Upper lobe of right lung (tissue), 1 donor: ENCODE data around the gene IGF2R. TPM values are rescaled to one million over a fixed set of nuclear protein-coding genes. Genes with fewer than 3 reads are reported as not detected.
A peak's percentile ranks its signal among the peaks of the same experiment; 100 is the strongest.

Experiments used
- ATAC-seq: fragments of 200-7000 bp; cut with Tn5 transposase; one replicate; pipeline ENCODE4 v1.9.1; 2020; ENCODE audit warnings: mild to moderate bottlenecking, moderate library complexity
- DNase-seq: peaks from one replicate; pipeline ENCODE4 v3.0.0-alpha.2; 2020
- H3K27ac ChIP-seq: fragments of 200-600 bp; one replicate; pipeline ENCODE4 v1.8.0; 2022
- H3K27me3 ChIP-seq: fragments of 200-600 bp; one replicate; pipeline ENCODE4 v1.8.0; 2022; ENCODE audit warnings: mild to moderate bottlenecking
- H3K36me3 ChIP-seq: fragments of 200-600 bp; one replicate; pipeline ENCODE4 v1.8.0; 2022
- H3K4me1 ChIP-seq: fragments of 200-600 bp; one replicate; pipeline ENCODE4 v1.8.0; 2022
- H3K4me3 ChIP-seq: fragments of 200-600 bp; one replicate; pipeline ENCODE4 v1.8.0; 2022; ENCODE audit warnings: mild to moderate bottlenecking
- H3K9me3 ChIP-seq: fragments of 200-600 bp; one replicate; pipeline ENCODE4 v1.8.0; 2022
- CTCF ChIP-seq: fragments of 200-600 bp; IDR thresholded peaks from one replicate; pipeline ENCODE4 v1.8.0; 2022; ENCODE audit warnings: antibody characterized with exemption
- intact Hi-C: fragments of 100-400 bp; cut with DNase I; formaldehyde crosslinking; loops from one replicate; pipeline ENCODE4 v1.11.0; 2022
- total RNA-seq: library from RNA; stranded (reverse); fragmentation: NEBNext Ultra II Directional; extraction: Animal tissue kit (Norgen Biotek cat#: 25700); gene quantifications from one replicate; pipeline ENCODE4 v1.2.1, GENCODE V29; 2021
- donor health status: DM: no; HTN: yes; CAD: no; lungs with severe emphysema.

Gene IGF2R
- total RNA-seq, 1 donor from 2014 or later = 144 TPM

- Histone ChIP-seq H3K27me3 (no peaks in the 10 kb centered on the region), H3K9me3 (no peaks in the 10 kb centered on the region), H3K4me3 (no peak overlapping the region), H3K36me3 (peaks cover 96% of the 10 kb centered on the region), H3K27ac (no peak overlapping the region), H3K4me1 (no peaks in the 10 kb centered on the region)
- DNase-seq (no peak), ATAC-seq (no peak)
- TF ChIP-seq CTCF = no peak
- intact Hi-C loops = no loop called here
Measured at GRCh38 chr6:160092602-160093001, 123.7 kb downstream of the IGF2R start.

- Histone ChIP-seq H3K27me3 (no peaks in the 10 kb centered on the region), H3K27ac (no peak overlapping the region), H3K9me3 (no peaks in the 10 kb centered on the region), H3K36me3 (peaks cover 96% of the 10 kb centered on the region), H3K4me3 (no peak overlapping the region), H3K4me1 (no peaks in the 10 kb centered on the region)
- intact Hi-C loops = no loop called here
- DNase-seq = no peak
- TF ChIP-seq CTCF = no peak
- ATAC-seq = no peak
Measured at GRCh38 chr6:160093061-160093460, 124.2 kb downstream of the IGF2R start.

- DNase-seq = no peak
- H3K27ac ChIP-seq = no peak overlapping the region
- no peak overlapping the region for H3K4me3 ChIP-seq
- intact Hi-C loops = no loop called here
- no peaks in the 10 kb centered on the region for H3K9me3 ChIP-seq
- ATAC-seq = no peak
- no peaks in the 10 kb centered on the region for H3K4me1 ChIP-seq
- peaks cover 96% of the 10 kb centered on the region for H3K36me3 ChIP-seq
- TF ChIP-seq CTCF = no peak
- H3K27me3 ChIP-seq = no peaks in the 10 kb centered on the region
Measured at GRCh38 chr6:160093946-160094345, 125.1 kb downstream of the IGF2R start.

DNA sequence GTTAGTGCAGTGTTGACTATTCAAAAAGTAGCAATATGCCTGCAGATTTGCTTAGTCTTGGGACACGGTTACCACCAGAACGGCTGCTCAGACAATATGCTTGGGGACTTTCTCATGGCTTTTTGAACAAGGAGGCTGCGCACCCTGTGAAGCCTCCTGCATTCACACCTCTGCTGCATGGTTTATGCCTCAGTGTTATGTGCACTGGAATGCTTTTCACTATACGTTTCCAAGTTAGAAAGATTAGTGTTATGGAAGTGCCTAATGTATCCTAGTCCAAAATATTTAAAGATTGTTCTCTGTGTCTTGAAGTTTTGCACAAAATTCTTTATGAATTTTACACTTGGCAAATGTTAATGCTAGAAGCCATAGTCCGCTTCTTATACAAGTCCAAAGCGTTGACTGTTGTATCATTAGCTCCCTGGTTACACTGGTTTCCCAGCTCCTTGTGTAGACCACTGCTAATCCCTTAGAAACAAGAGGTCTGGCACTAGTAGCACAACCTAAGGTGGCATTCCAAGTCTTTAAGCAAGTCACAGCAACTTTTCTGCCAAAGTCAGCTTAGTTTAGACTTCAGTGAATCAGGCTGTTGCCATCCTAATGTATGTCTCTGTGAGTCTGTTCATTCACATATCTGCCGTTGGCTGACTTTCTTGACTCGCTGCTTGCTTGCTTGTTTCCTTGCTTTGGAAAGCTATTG is 126.4 kb downstream of the IGF2R start:
- intact Hi-C loops = no loop called here
- H3K4me1 ChIP-seq = no peaks in the 10 kb centered on the region
- DNase-seq = no peak

GRCh38 chr6:160101277-160102205 is 132.7 kb downstream of the IGF2R start:
- TF ChIP-seq CTCF = no peak
- no peaks in the 10 kb centered on the region for H3K9me3 ChIP-seq
- peaks cover 9% of the 10 kb centered on the region for H3K4me1 ChIP-seq
- H3K27ac ChIP-seq = no peak overlapping the region
- peak; percentile 12 for ATAC-seq
- H3K27me3 ChIP-seq = no peaks in the 10 kb centered on the region
- intact Hi-C loops = no loop called here
- H3K36me3 ChIP-seq = peaks cover 78% of the 10 kb centered on the region
- no peak overlapping the region for H3K4me3 ChIP-seq
- DNase-seq = peak; percentile 66

More for the DNA sequence above, 126.4 kb downstream of the IGF2R start:
- TF ChIP-seq CTCF = no peak
- no peak overlapping the region for H3K27ac ChIP-seq
- no peaks in the 10 kb centered on the region for H3K27me3 ChIP-seq
- no peak for ATAC-seq
- no peaks in the 10 kb centered on the region for H3K9me3 ChIP-seq
- H3K4me3 ChIP-seq = no peak overlapping the region
- peaks cover 91% of the 10 kb centered on the region for H3K36me3 ChIP-seq
